Endothelial cell of umbilical vein (primary cell): ENCODE measurements around the gene SLFN12. TPM values are rescaled to one million over a fixed set of nuclear protein-coding genes. Genes with fewer than 3 reads are reported as not detected.

Experiments
- BruUV-seq: library from RNA; stranded (reverse); fragments of 400-500 nt; replicated peaks from 2 replicates; lab custom pipeline; 2021; lab: Mats Ljungman, UMichigan
- CTCF ChIA-PET: fragments of 300-600, 350-600 bp; sonication (Branson Sonifier 250); formaldehyde crosslinking; loops from one replicate; lab custom pipeline; 2021; ENCODE audit warnings: antibody characterized with exemption, inconsistent platforms; lab: Charles Lee
- POLR2A ChIA-PET: fragments of 300-600, 350-600 bp; sonication (Branson Sonifier 250); formaldehyde crosslinking; loops from one replicate; lab custom pipeline; 2021; ENCODE audit warnings: antibody characterized with exemption, inconsistent platforms; lab: Charles Lee
- DNase-seq: peaks from one replicate; pipeline ENCODE4 v3.0.0-alpha.2; 2011; ENCODE audit warnings: low read depth, low spot score
- FAIRE-seq: peaks from 2 replicates; lab custom pipeline; 2011; peaks lifted over from hg19 to GRCh38; lab: Jason Lieb, UNC
- H2AFZ ChIP-seq: 2 replicates; pipeline ENCODE4 v1.6.0; 2012; ENCODE audit warnings: low read depth, low read length, control low read depth, inconsistent platforms
- H3K27ac ChIP-seq: 2 replicates; pipeline ENCODE4 v1.5.1; 2011; ENCODE audit warnings: low read depth, mild to moderate bottlenecking, control low read depth, low read length, moderate library complexity; ENCODE audit not compliant: insufficient read depth
- H3K27me3 ChIP-seq, 2 experiments: 2 replicates each; pipeline versions ENCODE4 v1.6.0 to v1.6.1; 2011; ENCODE audit warnings: low read length in 2 of 2, mixed read lengths in 1 of 2; ENCODE audit not compliant: control insufficient read depth in 2 of 2, insufficient read depth in 2 of 2
- H3K36me3 ChIP-seq, 2 experiments: 2 replicates in 1 of 2; 3 replicates in 1 of 2; pipeline ENCODE4 v1.5.1; 2011; ENCODE audit warnings: low read length in 2 of 2, mild to moderate bottlenecking in 1 of 2, moderate library complexity in 1 of 2; ENCODE audit not compliant: control insufficient read depth in 2 of 2, insufficient read depth in 2 of 2; ENCODE audit errors: extremely low read depth in 1 of 2
- H3K4me1 ChIP-seq: 3 replicates; pipeline ENCODE4 v1.5.1; 2011; ENCODE audit warnings: mild to moderate bottlenecking, low read length; ENCODE audit not compliant: control insufficient read depth, insufficient read depth; ENCODE audit errors: extremely low read depth
- H3K4me2 ChIP-seq: 2 replicates; pipeline ENCODE4 v1.6.1; 2011; ENCODE audit warnings: low read length, control low read depth, mixed read lengths; ENCODE audit not compliant: insufficient read depth
- H3K4me3 ChIP-seq, 3 experiments: fragments of 200-600 bp in 1 of 3; sonication (generic), shearing (Covaris generic) in 1 of 3; replicated peaks in 1 of 3; 2 replicates each; pipeline ENCODE4 v1.5.1; 2011 to 2016; ENCODE audit warnings: control low read depth in 3 of 3, low read length in 3 of 3, mild to moderate bottlenecking in 2 of 3, inconsistent platforms in 1 of 3, low read depth in 1 of 3, moderate library complexity in 1 of 3; ENCODE audit not compliant: insufficient read depth in 1 of 3
- H3K79me2 ChIP-seq: 2 replicates; pipeline ENCODE4 v1.6.0; 2012; ENCODE audit warnings: low read length, inconsistent platforms; ENCODE audit not compliant: control insufficient read depth, insufficient read depth
- H3K9ac ChIP-seq: replicated peaks from 2 replicates; pipeline ENCODE3; 2011; ENCODE audit warnings: low read length, control low read depth; ENCODE audit not compliant: insufficient read depth; ENCODE audit errors: extremely low read depth
- H3K9me1 ChIP-seq: replicated peaks from 3 replicates; pipeline ENCODE4 v1.6.0; 2011; ENCODE audit warnings: mild to moderate bottlenecking, low read length; ENCODE audit not compliant: control insufficient read depth, insufficient read depth; ENCODE audit errors: extremely low read depth
- H3K9me3 ChIP-seq: replicated peaks from 2 replicates; pipeline ENCODE4 v1.5.1; 2012; ENCODE audit warnings: low read length, inconsistent platforms; ENCODE audit not compliant: control insufficient read depth, insufficient read depth
- H4K20me1 ChIP-seq: replicated peaks from 2 replicates; pipeline ENCODE3; 2011; ENCODE audit warnings: mild to moderate bottlenecking, low read length; ENCODE audit not compliant: control insufficient read depth, insufficient read depth; ENCODE audit errors: extremely low read depth
- EZH2 ChIP-seq: IDR thresholded peaks from 2 replicates; pipeline ENCODE4 v1.6.1; 2012; ENCODE audit warnings: borderline replicate concordance, low read depth, mild to moderate bottlenecking, moderate library complexity, low read length, inconsistent platforms; ENCODE audit not compliant: severe bottlenecking
- FOS ChIP-seq: IDR thresholded peaks from 2 replicates; pipeline ENCODE4 v1.6.1; 2011; ENCODE audit warnings: mild to moderate bottlenecking, low read length, moderate library complexity, borderline replicate concordance; ENCODE audit not compliant: insufficient read depth
- JUN ChIP-seq: IDR thresholded peaks from 2 replicates; pipeline ENCODE4 v1.6.1; 2011; ENCODE audit warnings: borderline replicate concordance, low read depth; ENCODE audit not compliant: insufficient read length, insufficient read depth
- MYC ChIP-seq: IDR thresholded peaks from one replicate; pipeline ENCODE4 v1.6.1; 2011; ENCODE audit warnings: mild to moderate bottlenecking, low read depth, low read length
- POLR2A ChIP-seq: IDR thresholded peaks from 2 replicates; pipeline ENCODE4 v1.6.1; 2012; ENCODE audit warnings: low read depth, mild to moderate bottlenecking, control low read depth, low read length
- POLR2AphosphoS5 ChIP-seq: IDR thresholded peaks from 2 replicates; pipeline ENCODE4 v1.6.1; 2012; ENCODE audit warnings: low read depth, mild to moderate bottlenecking, control low read depth, low read length, moderate library complexity; ENCODE audit not compliant: insufficient read depth
- dilution Hi-C: fragments of 300-500 bp; cut with MboI; formaldehyde crosslinking; loops from one replicate; pipeline ENCODE4 v1.15.0; 2019; ENCODE audit warnings: low sequenced_read_pairs; ENCODE audit not compliant: extremely low pct_ligation_motif_present
- intact Hi-C: fragments of 100-400 bp; cut with micrococcal nuclease; formaldehyde crosslinking; loops from one replicate; pipeline ENCODE4 v1.10.0; 2022
- polyA plus RNA-seq, 4 experiments: library from polyadenylated mRNA; depleted of rRNA in 3 of 4; stranded (reverse) in 3 of 4; unstranded in 1 of 4; fragments of >200 nt; gene quantifications; 2 replicates each; pipeline versions ENCODE4 v1.2.1 to v1.2.3, GENCODE V29; 2011 to 2012; ENCODE audit warnings: missing spikeins in 1 of 4
- total RNA-seq: library from RNA; stranded (reverse); gene quantifications from 2 replicates; pipeline ENCODE4 v1.2.3, GENCODE V29; 2021
- TF ChIP-seq, protein P1 (sequence below), 2 donors: IDR thresholded peaks; 1 replicate in 1 of 2; 2 replicates in 1 of 2; pipeline ENCODE4 v1.5.1; 2011; ENCODE audit warnings: low read length in 2 of 2, mild to moderate bottlenecking in 2 of 2, moderate library complexity in 2 of 2, control low read depth in 1 of 2, inconsistent platforms in 1 of 2, low read depth in 1 of 2; ENCODE audit not compliant: insufficient read depth in 1 of 2; ENCODE audit errors: extremely low read depth in 1 of 2
- TF ChIP-seq, protein P2 (sequence below): IDR thresholded peaks from 2 replicates; pipeline ENCODE4 v1.6.1; 2011; ENCODE audit not compliant: insufficient read depth, insufficient read length

Gene SLFN12
- total and polyA plus RNA-seq, 2 donors (not counting 3 experiments of a cell fraction or from before 2014, with no cell fraction given), result 17.8 to 42.6 TPM

DNA sequence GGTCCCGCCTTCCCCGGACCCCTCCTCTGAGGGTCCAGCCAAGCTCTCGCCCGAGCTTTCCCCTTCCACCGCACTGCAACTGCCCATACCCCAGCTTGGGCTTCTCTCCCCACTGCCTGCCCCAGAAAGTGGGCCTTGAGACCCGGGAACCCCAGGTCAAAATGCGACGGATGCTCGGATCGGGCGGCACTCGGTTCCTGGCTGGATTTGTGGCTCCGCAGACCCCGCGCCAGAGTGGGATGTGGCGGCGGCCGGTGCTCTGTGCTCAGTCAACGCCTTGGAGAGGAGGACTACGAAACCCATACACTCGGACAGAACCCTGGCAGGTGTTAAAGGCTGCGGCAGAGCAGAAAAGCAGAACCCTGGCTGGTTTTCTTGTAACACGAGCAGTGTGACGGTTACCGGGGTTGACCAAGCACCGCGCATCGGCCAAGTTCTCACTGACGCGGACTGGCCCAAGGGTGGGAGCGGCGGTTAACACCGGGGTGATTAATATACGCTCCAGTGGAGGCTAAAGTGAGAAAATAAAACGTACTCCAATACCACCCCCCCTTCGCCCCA lies 17.2 kb upstream of the SLFN12 start:
- Histone ChIP-seq H3K9me1 (no peaks in the 10 kb centered on the region), H4K20me1 (no peaks in the 10 kb centered on the region), H2AFZ (peak overlapping the region; percentile 23), H3K4me1 (peaks cover 6% of the 10 kb centered on the region), H3K9ac (no peak overlapping the region), H3K27me3 (peaks cover 26 to 37% of the 10 kb centered on the region in 2 experiments), H3K4me3 (no peak overlapping the region), H3K4me2 (peak overlapping the region; percentile 1), H3K9me3 (no peaks in the 10 kb centered on the region), H3K36me3 (no peaks in the 10 kb centered on the region), H3K27ac (no peak overlapping the region), H3K79me2 (no peaks in the 10 kb centered on the region)
- no peak for TF ChIP-seq MYC
- peak; percentile 71 for TF ChIP-seq EZH2
- TF ChIP-seq POLR2AphosphoS5, result no peak
- dilution Hi-C loops, result no loop called here
- ChIA-PET POLR2A (no interaction called here), CTCF (interaction anchor here (1.3 kb wide), 1 partner anchor 16 kb away, joined by 5 read pairs; no protein-coding TSS in a partner anchor)
- FAIRE-seq (peak; percentile 63), DNase-seq (no peak)
- intact Hi-C loops, result no loop called here
- no TSS peak for BruUV-seq

GRCh38 chr17:35448899-35449227 lies 16.6 kb upstream of the SLFN12 start:
- FAIRE-seq (no peak), DNase-seq (no peak)
- ChIA-PET CTCF (interaction anchor here (0.7 to 2.1 kb wide), 3 partner anchors 15 to 85 kb away, joined by 3 to 6 read pairs (median 5); no protein-coding TSS in a partner anchor), POLR2A (interaction anchor here (1.3 to 2.0 kb wide), 2 partner anchors 75 to 206 kb away, joined by 5 to 7 read pairs; partner anchors contain the start of genes SLFN11 and SLFN5)
- Histone ChIP-seq H3K9me1 (no peaks in the 10 kb centered on the region), H3K9ac (no peak overlapping the region), H2AFZ (peak overlapping the region; percentile 95), H3K27me3 (peaks cover 21 to 37% of the 10 kb centered on the region in 2 experiments), H3K79me2 (no peaks in the 10 kb centered on the region), H3K27ac (no peak overlapping the region), H3K4me3 (peak overlapping the region in 2 of 3 experiments; percentile 53 to 61), H3K9me3 (no peaks in the 10 kb centered on the region), H3K4me1 (peaks cover 6% of the 10 kb centered on the region), H4K20me1 (no peaks in the 10 kb centered on the region), H3K4me2 (peak overlapping the region; percentile 90), H3K36me3 (no peaks in the 10 kb centered on the region)
- TF ChIP-seq MYC (no peak), POLR2A (no peak), JUN (no peak), FOS (no peak), EZH2 (no peak), POLR2AphosphoS5 (no peak)
- TF ChIP-seq, protein P1, sequence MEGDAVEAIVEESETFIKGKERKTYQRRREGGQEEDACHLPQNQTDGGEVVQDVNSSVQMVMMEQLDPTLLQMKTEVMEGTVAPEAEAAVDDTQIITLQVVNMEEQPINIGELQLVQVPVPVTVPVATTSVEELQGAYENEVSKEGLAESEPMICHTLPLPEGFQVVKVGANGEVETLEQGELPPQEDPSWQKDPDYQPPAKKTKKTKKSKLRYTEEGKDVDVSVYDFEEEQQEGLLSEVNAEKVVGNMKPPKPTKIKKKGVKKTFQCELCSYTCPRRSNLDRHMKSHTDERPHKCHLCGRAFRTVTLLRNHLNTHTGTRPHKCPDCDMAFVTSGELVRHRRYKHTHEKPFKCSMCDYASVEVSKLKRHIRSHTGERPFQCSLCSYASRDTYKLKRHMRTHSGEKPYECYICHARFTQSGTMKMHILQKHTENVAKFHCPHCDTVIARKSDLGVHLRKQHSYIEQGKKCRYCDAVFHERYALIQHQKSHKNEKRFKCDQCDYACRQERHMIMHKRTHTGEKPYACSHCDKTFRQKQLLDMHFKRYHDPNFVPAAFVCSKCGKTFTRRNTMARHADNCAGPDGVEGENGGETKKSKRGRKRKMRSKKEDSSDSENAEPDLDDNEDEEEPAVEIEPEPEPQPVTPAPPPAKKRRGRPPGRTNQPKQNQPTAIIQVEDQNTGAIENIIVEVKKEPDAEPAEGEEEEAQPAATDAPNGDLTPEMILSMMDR (IDR thresholded peaks at IDR 0.05; ENCODE audit: extremely low read depth in 1 of 2, insufficient read depth in 1 of 2, low read depth in 1 of 2, low read length in 2 of 2), result no peak
- TF ChIP-seq, protein P2, sequence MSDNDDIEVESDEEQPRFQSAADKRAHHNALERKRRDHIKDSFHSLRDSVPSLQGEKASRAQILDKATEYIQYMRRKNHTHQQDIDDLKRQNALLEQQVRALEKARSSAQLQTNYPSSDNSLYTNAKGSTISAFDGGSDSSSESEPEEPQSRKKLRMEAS, result no peak
- dilution Hi-C loops (no loop called here), intact Hi-C loops (loop anchor here (1.0 kb wide), 1 partner anchor 16 kb away; no protein-coding TSS in a partner anchor)
- no TSS peak for BruUV-seq
